H1 (cell line): ENCODE data around the gene TSPAN5. TPM values are rescaled to one million over a fixed set of nuclear protein-coding genes. Genes with fewer than 3 reads are reported as not detected.

ENCODE experiments used
- CTCF ChIA-PET: fragments of 300-600 bp; sonication (Branson Sonifier 250); formaldehyde crosslinking; loops from one replicate; lab custom pipeline; 2021; ENCODE audit not compliant: partially characterized antibody; lab: Charles Lee
- POLR2A ChIA-PET: fragments of 300-600 bp; sonication (Branson Sonifier 250); formaldehyde crosslinking; loops from one replicate; lab custom pipeline; 2021; ENCODE audit warnings: inconsistent platforms; ENCODE audit not compliant: partially characterized antibody; lab: Charles Lee
- DNase-seq, 2 experiments: peaks; one replicate each; pipeline versions ENCODE4 v3.0.0 to v3.0.0-alpha.2; 2010 to 2022; ENCODE audit warnings: low spot score in 2 of 2, low read depth in 1 of 2, mixed read lengths in 1 of 2
- FAIRE-seq: peaks from 2 replicates; lab custom pipeline; 2011; peaks lifted over from hg19 to GRCh38; lab: Jason Lieb, UNC
- H2AFZ ChIP-seq: 2 replicates; pipeline ENCODE4 v1.8.1; 2012; ENCODE audit warnings: low read length, inconsistent platforms
- H2AK5ac ChIP-seq: 2 replicates; pipeline ENCODE4 v1.6.1; 2013; ENCODE audit warnings: low read depth, low read length
- H2BK120ac ChIP-seq: replicated peaks from 2 replicates; pipeline ENCODE3; 2013; ENCODE audit warnings: low read depth, low read length, inconsistent platforms
- H2BK12ac ChIP-seq: 2 replicates; pipeline ENCODE4 v1.6.1; 2013; ENCODE audit warnings: low read depth, low read length
- H2BK15ac ChIP-seq: 2 replicates; pipeline ENCODE4 v1.6.1; 2013; ENCODE audit warnings: low read length
- H2BK20ac ChIP-seq: 2 replicates; pipeline ENCODE4 v1.6.1; 2013; ENCODE audit warnings: low read length
- H2BK5ac ChIP-seq: 2 replicates; pipeline ENCODE4 v1.6.1; 2013; ENCODE audit warnings: low read depth, low read length
- H3K14ac ChIP-seq: 2 replicates; pipeline ENCODE4 v1.6.1; 2013; ENCODE audit warnings: inconsistent platforms; ENCODE audit not compliant: insufficient read length
- H3K18ac ChIP-seq: 2 replicates; pipeline ENCODE4 v1.6.1; 2013; ENCODE audit warnings: low read length; ENCODE audit errors: extremely low read depth
- H3K23ac ChIP-seq: 2 replicates; pipeline ENCODE4 v1.6.1; 2013; ENCODE audit warnings: inconsistent platforms; ENCODE audit not compliant: insufficient read length
- H3K23me2 ChIP-seq: 2 replicates; pipeline ENCODE4 v1.6.1; 2013; ENCODE audit warnings: low read depth, low read length
- H3K27ac ChIP-seq: 2 replicates; pipeline ENCODE4 v1.6.1; 2011; ENCODE audit warnings: low read depth, low read length, inconsistent platforms
- H3K27me3 ChIP-seq, 4 experiments: replicated peaks in 1 of 4; 1 replicate in 1 of 4; 2 replicates in 3 of 4; pipeline versions ENCODE4 v1.6.1 to v1.8.1; 2011 to 2013; ENCODE audit warnings: low read length in 3 of 4, mild to moderate bottlenecking in 3 of 4, inconsistent platforms in 2 of 4, mixed read lengths in 2 of 4, moderate library complexity in 1 of 4; ENCODE audit not compliant: control insufficient read depth in 3 of 4, insufficient read depth in 3 of 4; ENCODE audit errors: extremely low read depth in 1 of 4
- H3K36me3 ChIP-seq, 4 experiments: 2 replicates each; pipeline versions ENCODE4 v1.6.1 to v1.8.1; 2011 to 2013; ENCODE audit warnings: mild to moderate bottlenecking in 4 of 4, low read length in 3 of 4, moderate library complexity in 2 of 4, control low read depth in 1 of 4, inconsistent platforms in 1 of 4; ENCODE audit not compliant: insufficient read depth in 4 of 4, control insufficient read depth in 2 of 4
- H3K4ac ChIP-seq: replicated peaks from 2 replicates; pipeline ENCODE3; 2013; ENCODE audit warnings: low read length, low read depth, mixed read lengths, inconsistent platforms; ENCODE audit not compliant: insufficient read length
- H3K4me1 ChIP-seq, 4 experiments: replicated peaks in 1 of 4; 1 replicate in 1 of 4; 2 replicates in 3 of 4; pipeline versions ENCODE4 v1.6.1 to v1.8.1; 2011 to 2013; ENCODE audit warnings: low read length in 3 of 4, inconsistent platforms in 2 of 4, mixed read lengths in 1 of 4; ENCODE audit not compliant: insufficient read depth in 4 of 4, control insufficient read depth in 3 of 4
- H3K4me2 ChIP-seq, 2 experiments: 2 replicates each; pipeline versions ENCODE4 v1.6.1 to v1.8.1; 2011 to 2013; ENCODE audit warnings: low read depth in 2 of 2, low read length in 2 of 2, control low read depth in 1 of 2, inconsistent platforms in 1 of 2, mild to moderate bottlenecking in 1 of 2; ENCODE audit not compliant: insufficient read depth in 1 of 2
- H3K4me3 ChIP-seq, 4 experiments: fragments of 200-600, 300-600 bp in 1 of 4; sonication (generic), shearing (Covaris generic), sonication (Bioruptor Twin) in 1 of 4; 2 replicates each; pipeline versions ENCODE4 v1.5.1 to v1.8.1; 2011 to 2016; ENCODE audit warnings: low read length in 4 of 4, low read depth in 3 of 4, control low read depth in 2 of 4, inconsistent platforms in 2 of 4, mild to moderate bottlenecking in 2 of 4, mixed read lengths in 1 of 4, moderate library complexity in 1 of 4; ENCODE audit not compliant: insufficient read depth in 2 of 4; ENCODE audit errors: extremely low read depth in 1 of 4
- H3K56ac ChIP-seq: replicated peaks from 2 replicates; pipeline ENCODE3; 2013; ENCODE audit warnings: low read depth, mild to moderate bottlenecking, mixed read lengths, low read length, inconsistent platforms; ENCODE audit not compliant: insufficient read length
- H3K79me1 ChIP-seq: 2 replicates; pipeline ENCODE4 v1.6.1; 2013; ENCODE audit warnings: low read depth, low read length, control low read depth
- H3K79me2 ChIP-seq, 2 experiments: 2 replicates each; pipeline versions ENCODE4 v1.6.1 to v1.8.1; 2012 to 2013; ENCODE audit warnings: low read length in 2 of 2, mild to moderate bottlenecking in 2 of 2, inconsistent platforms in 1 of 2; ENCODE audit not compliant: insufficient read depth in 2 of 2, control insufficient read depth in 1 of 2
- H3K9ac ChIP-seq, 4 experiments: replicated peaks in 1 of 4; 1 replicate in 1 of 4; 2 replicates in 3 of 4; pipeline versions ENCODE4 v1.6.1 to v1.8.1; 2011 to 2013; ENCODE audit warnings: low read depth in 3 of 4, low read length in 3 of 4, control low read depth in 2 of 4, mild to moderate bottlenecking in 2 of 4, moderate library complexity in 2 of 4, inconsistent platforms in 1 of 4; ENCODE audit errors: extremely low read depth in 1 of 4
- H3K9me3 ChIP-seq, 2 experiments: 2 replicates each; pipeline versions ENCODE4 v1.6.1 to v1.8.1; 2012 to 2013; ENCODE audit warnings: mild to moderate bottlenecking in 2 of 2, moderate library complexity in 2 of 2, control low read depth in 1 of 2, inconsistent platforms in 1 of 2, low read depth in 1 of 2, low read length in 1 of 2, mixed read lengths in 1 of 2; ENCODE audit not compliant: insufficient read depth in 2 of 2
- H4K20me1 ChIP-seq, 2 experiments: replicated peaks in 1 of 2; 2 replicates each; pipeline versions ENCODE3 to v1.8.1; 2011 to 2013; ENCODE audit warnings: inconsistent platforms in 2 of 2, low read length in 2 of 2, mild to moderate bottlenecking in 1 of 2; ENCODE audit not compliant: insufficient read depth in 2 of 2, control insufficient read depth in 1 of 2
- H4K5ac ChIP-seq: 2 replicates; pipeline ENCODE4 v1.6.1; 2013; ENCODE audit warnings: low read length, low read depth, mixed read lengths, inconsistent platforms; ENCODE audit not compliant: insufficient read length
- H4K8ac ChIP-seq: 2 replicates; pipeline ENCODE4 v1.8.0; 2013; ENCODE audit warnings: mild to moderate bottlenecking, moderate library complexity, low read length, inconsistent platforms; ENCODE audit not compliant: insufficient read depth; ENCODE audit errors: extremely low read depth
- H4K91ac ChIP-seq: replicated peaks from 2 replicates; pipeline ENCODE3; 2013; ENCODE audit warnings: low read length, mixed read lengths, inconsistent platforms; ENCODE audit not compliant: insufficient read length
- BACH1 ChIP-seq: IDR thresholded peaks from 2 replicates; pipeline ENCODE4 v1.6.1; 2012; ENCODE audit warnings: low read length, improper control_type of control experiment
- CBX5 ChIP-seq: fragments of 300-800, 300-1000 bp; sonication (generic); IDR thresholded peaks from 2 replicates; pipeline ENCODE4 v1.7.1; 2016; ENCODE audit warnings: antibody characterized with exemption, low read length, low read depth
- CEBPB ChIP-seq: IDR thresholded peaks from 2 replicates; pipeline ENCODE4 v1.6.1; 2012; ENCODE audit warnings: low read depth, low read length
- CTCF ChIP-seq, 3 experiments: IDR thresholded peaks; 1 replicate in 2 of 3; 2 replicates in 1 of 3; pipeline versions ENCODE4 v1.5.1 to v1.6.1; 2011; ENCODE audit warnings: low read length in 3 of 3, mild to moderate bottlenecking in 3 of 3, inconsistent platforms in 2 of 3, low read depth in 1 of 3, moderate library complexity in 1 of 3; ENCODE audit not compliant: insufficient read depth in 1 of 3; ENCODE audit errors: control extremely low read depth in 1 of 3
- MAFK ChIP-seq: IDR thresholded peaks from 2 replicates; pipeline ENCODE4 v1.6.1; 2012; ENCODE audit warnings: low read depth, mild to moderate bottlenecking, improper control_type of control experiment, low read length
- RXRA ChIP-seq: IDR thresholded peaks from 2 replicates; pipeline ENCODE4 v1.6.1; 2011; ENCODE audit warnings: low read depth, mild to moderate bottlenecking, low read length, moderate library complexity; ENCODE audit not compliant: insufficient read depth
- SAP30 ChIP-seq: fragments of 300-600 bp; sonication (generic); IDR thresholded peaks from 2 replicates; pipeline ENCODE4 v1.7.1; 2012; ENCODE audit warnings: low read length, moderate library complexity, mild to moderate bottlenecking, inconsistent platforms; ENCODE audit not compliant: insufficient read depth, insufficient replicate concordance
- SIN3A ChIP-seq, 2 experiments: IDR thresholded peaks in 1 of 2; conservative IDR thresholded peaks in 1 of 2; 2 replicates each; pipeline ENCODE4 v1.6.1; 2011 to 2012; ENCODE audit warnings: low read length in 2 of 2, improper control_type of control experiment in 1 of 2, low read depth in 1 of 2, mild to moderate bottlenecking in 1 of 2
- WGBS, 2 experiments: shearing (Covaris generic) in 1 of 2; methylation state at CpG; one replicate each; pipeline versions ENCODE4 v1.1.6 to v1.1.7; 2013 to 2015; ENCODE audit warnings: low lambda C conversion rate in 2 of 2, mixed read lengths in 2 of 2, inconsistent platforms in 1 of 2, low coverage in 1 of 2, missing lambda C conversion rate in 1 of 2; ENCODE audit not compliant: insufficient replicate concordance in 2 of 2, insufficient coverage in 1 of 2, insufficient read length in 1 of 2; ENCODE audit errors: extremely low coverage in 1 of 2, missing lambda C conversion rate in 1 of 2; 5-methylcytosine and 5-hydroxymethylcytosine counted together
- polyA plus RNA-seq, 7 experiments: library from polyadenylated mRNA; depleted of rRNA in 3 of 7; stranded (reverse) in 5 of 7; unstranded in 2 of 7; fragments of >200 nt in 5 of 7; fragments of 200-250 nt in 2 of 7; gene quantifications; 1 replicate in 5 of 7; 2 replicates in 1 of 7; 4 replicates in 1 of 7; pipeline versions ENCODE4 v1.2.1 to v1.2.3, GENCODE V29; 2011 to 2013; ENCODE audit warnings: missing spikeins in 2 of 7, mixed read lengths in 2 of 7
- total RNA-seq: library from RNA; stranded (reverse); fragmentation: NEBNext Ultra II Directional; extraction: Animal tissue kit (Norgen Biotek cat#: 25700); gene quantifications from 2 replicates; pipeline ENCODE4 v1.2.1, GENCODE V29; 2021
- TF ChIP-seq, protein P1 (sequence below): IDR thresholded peaks from 2 replicates; pipeline ENCODE4 v1.6.1; 2012; ENCODE audit warnings: inconsistent platforms

Gene TSPAN5
- total and polyA plus RNA-seq, 2 of the 8 experiments (the other 6 are each of a cell fraction or from before 2014, with no cell fraction given), result 17.6 to 21.2 TPM

DNA sequence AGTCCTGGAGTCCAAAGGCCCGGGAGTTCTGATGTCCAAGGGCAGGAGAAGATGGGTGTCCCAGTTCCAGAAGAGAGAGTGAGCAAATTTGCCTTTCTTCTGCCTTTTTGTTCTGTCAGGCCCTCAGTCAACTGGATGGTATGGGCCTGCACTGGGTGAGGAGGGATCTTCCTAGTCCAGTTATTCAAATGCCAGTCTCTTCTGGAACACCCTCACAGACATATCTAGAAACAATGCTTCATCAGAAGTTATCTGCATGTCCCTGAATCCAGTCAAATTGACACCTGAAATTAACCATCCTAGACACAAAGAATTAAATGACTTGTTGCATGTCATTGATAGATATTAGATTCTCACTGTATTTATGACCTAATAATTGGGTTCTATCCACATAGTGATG lies 48.5 kb upstream of the TSPAN5 start:
- no peaks in the 10 kb centered on the region for H3K23me2 ChIP-seq
- H4K5ac ChIP-seq, result no peak overlapping the region
- H3K56ac ChIP-seq, result no peak overlapping the region
- no peak overlapping the region for H3K27ac ChIP-seq
- no peak overlapping the region for H3K4ac ChIP-seq
- WGBS, 2 experiments, result 100% methylated on average over 1 of the region's 1 CpG; no CpG with 5 or more reads in 1 of the 2 experiments
- H3K36me3 ChIP-seq, result no peaks in the 10 kb centered on the region
- no peak overlapping the region for H3K14ac ChIP-seq
- FAIRE-seq (no peak), DNase-seq (no peak)
- no peak overlapping the region for H3K23ac ChIP-seq
- H3K27me3 ChIP-seq, result no peaks in the 10 kb centered on the region
- no peak overlapping the region for H2AFZ ChIP-seq
- no peak overlapping the region for H3K18ac ChIP-seq
- no peak overlapping the region for H2BK15ac ChIP-seq
- H2BK120ac ChIP-seq, result no peak overlapping the region
- peaks cover 16 to 18% of the 10 kb centered on the region in 2 experiments for H3K9me3 ChIP-seq
- TF ChIP-seq CTCF (IDR thresholded peaks at IDR 0.05; ENCODE audit: control extremely low read depth in 1 of 3, insufficient read depth in 1 of 3, low read depth in 1 of 3, low read length in 3 of 3), result no peak
- TF ChIP-seq MAFK, result no peak
- TF ChIP-seq, protein P1, sequence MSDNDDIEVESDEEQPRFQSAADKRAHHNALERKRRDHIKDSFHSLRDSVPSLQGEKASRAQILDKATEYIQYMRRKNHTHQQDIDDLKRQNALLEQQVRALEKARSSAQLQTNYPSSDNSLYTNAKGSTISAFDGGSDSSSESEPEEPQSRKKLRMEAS, result no peak
- no peak for TF ChIP-seq CBX5
- TF ChIP-seq BACH1, result no peak
- no peak for TF ChIP-seq SAP30
- no peak for TF ChIP-seq RXRA
- no peak for TF ChIP-seq SIN3A (conservative IDR thresholded peaks at IDR 0.05 in 1 of 2, IDR thresholded peaks at IDR 0.05 in 1 of 2; ENCODE audit: low read depth in 1 of 2, low read length in 2 of 2)
- no peak for TF ChIP-seq CEBPB
- TF ChIP-seq, all 59 proteins: peak for 0
- POLR2A ChIA-PET, result no interaction called here
- no peak overlapping the region for H3K4me3 ChIP-seq
- no peaks in the 10 kb centered on the region for H3K79me2 ChIP-seq
- H2AK5ac ChIP-seq, result no peak overlapping the region
- no peaks in the 10 kb centered on the region for H4K20me1 ChIP-seq
- H2BK5ac ChIP-seq, result no peak overlapping the region
- no peak overlapping the region for H3K9ac ChIP-seq
- CTCF ChIA-PET, result interaction anchor here (0.9 kb wide), 1 partner anchor 162 kb away, joined by 3 read pairs; no protein-coding TSS in a partner anchor
- H3K79me1 ChIP-seq, result no peaks in the 10 kb centered on the region
- no peaks in the 10 kb centered on the region for H3K4me1 ChIP-seq
- H2BK20ac ChIP-seq, result no peak overlapping the region
- H4K8ac ChIP-seq, result no peak overlapping the region
- H3K4me2 ChIP-seq, result no peak overlapping the region
- H4K91ac ChIP-seq, result no peak overlapping the region
- no peak overlapping the region for H2BK12ac ChIP-seq
